Jurkat, Clone E6-1 (cell line): ENCODE data around the gene ALB.

Source experiments
- DNase-seq: peaks from one replicate; pipeline ENCODE4 v3.0.0-alpha.2; 2011; ENCODE audit warnings: low read depth, low spot score
- H3K4me3 ChIP-seq: 2 replicates; pipeline ENCODE4 v1.5.1; 2011; ENCODE audit warnings: mild to moderate bottlenecking, low read length, control low read depth, moderate library complexity

Gene ALB

DNA sequence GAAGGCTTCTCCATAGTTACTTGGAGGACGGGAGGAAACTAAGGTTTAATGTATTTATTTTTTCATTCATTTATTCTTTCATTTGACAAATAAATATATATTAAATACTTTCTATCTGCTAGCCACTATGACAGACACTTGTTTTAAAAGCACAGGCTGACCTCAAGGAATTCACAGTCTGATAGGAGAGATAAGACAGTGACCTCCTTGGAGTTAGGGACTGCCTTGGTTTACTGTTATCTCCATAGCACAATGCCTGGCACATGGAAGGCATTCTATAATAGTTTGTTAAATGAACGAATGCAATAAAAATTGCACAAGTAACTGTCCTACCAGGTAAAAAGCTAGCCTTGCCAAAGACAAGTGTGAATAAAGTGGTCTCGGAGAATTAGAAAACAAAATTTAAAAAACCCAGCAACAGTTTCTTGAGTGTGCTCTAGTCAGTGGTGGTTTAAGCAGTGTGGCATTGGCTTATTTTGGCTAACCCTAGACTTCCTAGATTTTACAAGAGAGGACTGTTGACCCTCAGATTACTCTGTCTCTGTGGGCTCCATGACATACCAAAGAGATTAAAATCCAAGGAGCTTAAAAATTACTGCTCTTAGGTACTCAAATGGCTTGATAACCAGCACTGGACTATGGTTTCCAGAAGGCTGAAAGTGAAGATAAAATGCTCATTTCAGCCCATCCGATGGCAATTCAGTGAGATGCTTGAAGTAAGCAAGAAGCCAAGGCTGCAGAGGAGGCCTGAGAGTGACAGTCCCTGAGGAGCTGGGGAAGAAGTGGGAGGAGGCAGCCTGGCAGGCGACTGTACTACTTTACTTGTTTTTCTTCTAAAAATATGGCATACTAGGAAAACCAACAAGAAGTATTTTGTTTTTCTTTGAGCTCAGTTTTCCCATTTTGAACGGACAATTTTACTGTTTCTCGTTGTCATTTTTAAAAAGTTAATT lies 41.6 kb downstream of the ALB start:
- H3K4me3 ChIP-seq = no peak overlapping the region
- no peak for DNase-seq

DNA sequence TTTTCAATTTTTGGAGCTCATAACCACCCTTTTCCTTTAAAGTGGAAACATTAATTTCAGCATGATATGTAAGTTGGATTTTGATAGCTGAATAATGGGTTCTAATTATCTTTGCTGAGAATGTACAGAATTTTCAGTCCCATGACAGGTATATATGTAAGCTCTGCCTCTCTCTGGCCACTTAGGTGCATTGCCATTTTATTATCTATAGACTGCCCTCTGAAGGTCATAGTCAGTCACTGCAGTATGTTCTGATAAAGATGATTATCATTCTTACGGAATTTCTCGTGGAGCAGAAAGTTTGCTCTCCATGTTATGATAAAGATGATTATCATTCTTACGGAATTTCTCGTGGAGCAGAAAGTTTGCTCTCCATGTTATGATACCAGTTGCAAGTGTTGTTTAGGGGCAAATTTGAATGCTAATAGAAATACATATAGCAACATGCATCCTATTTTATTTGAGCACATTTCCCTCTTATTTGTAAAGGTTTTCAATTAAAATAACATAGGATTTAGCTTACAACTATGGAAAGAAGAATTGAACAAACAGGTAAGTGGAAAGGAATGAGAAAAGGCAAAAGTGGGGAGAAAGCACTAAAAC lies 42.4 kb downstream of the ALB start:
- H3K4me3 ChIP-seq = no peak overlapping the region
- DNase-seq = peak; percentile 47

DNA sequence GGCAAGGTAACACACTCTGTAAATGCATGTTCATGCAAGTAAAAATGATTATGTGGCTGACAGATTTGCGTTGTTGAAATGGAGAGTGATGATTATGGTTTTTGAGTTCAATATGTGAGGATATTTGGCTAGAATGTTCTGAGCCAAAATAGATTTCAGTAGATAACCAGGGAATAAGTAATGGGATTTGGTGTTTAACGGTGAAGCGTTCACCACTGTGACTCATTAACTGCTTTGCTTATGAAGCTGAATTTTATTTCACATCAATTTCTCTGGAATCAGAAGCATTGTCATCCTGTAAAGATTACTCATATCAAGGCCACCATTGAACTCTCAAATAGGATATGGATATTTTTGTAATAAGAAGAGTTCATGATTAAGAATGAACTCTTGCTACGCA lies 43.6 kb downstream of the ALB start:
- no peak overlapping the region for H3K4me3 ChIP-seq
- DNase-seq = no peak

DNA sequence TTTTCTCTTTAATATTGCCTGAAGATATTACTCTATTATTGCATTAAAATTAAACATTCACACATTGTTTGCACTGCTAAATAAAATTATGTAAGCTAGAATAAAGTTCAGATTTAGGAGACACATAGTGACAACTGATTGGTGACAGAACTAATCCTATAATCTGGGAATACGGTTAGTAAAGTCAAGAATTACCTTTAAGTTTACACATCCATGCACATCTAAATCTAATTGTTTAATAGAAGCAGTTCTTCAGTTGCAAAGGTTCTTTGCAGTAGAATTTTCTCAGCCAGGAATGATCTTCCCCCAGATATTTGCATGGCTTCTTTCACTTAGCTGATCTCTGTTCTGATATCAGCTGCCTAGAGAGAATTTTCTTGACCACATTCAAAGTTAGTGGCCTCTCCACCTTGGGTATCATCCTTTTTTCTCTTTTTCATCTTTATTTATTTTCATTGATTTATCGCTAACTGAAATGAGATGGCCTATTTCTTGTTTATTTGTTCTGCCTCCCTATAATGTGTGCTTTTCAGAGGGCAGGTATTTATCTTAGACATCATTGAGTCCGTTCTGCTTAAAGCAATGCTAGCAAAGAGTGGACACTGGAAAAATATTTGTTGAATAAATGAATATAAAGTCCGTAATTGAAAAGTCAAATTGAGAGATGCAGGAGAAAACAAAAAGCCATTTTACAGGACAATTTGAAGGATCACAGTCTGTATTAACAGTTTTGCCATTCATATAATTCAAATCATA lies 44.5 kb downstream of the ALB start:
- H3K4me3 ChIP-seq = no peak overlapping the region
- no peak for DNase-seq

DNA sequence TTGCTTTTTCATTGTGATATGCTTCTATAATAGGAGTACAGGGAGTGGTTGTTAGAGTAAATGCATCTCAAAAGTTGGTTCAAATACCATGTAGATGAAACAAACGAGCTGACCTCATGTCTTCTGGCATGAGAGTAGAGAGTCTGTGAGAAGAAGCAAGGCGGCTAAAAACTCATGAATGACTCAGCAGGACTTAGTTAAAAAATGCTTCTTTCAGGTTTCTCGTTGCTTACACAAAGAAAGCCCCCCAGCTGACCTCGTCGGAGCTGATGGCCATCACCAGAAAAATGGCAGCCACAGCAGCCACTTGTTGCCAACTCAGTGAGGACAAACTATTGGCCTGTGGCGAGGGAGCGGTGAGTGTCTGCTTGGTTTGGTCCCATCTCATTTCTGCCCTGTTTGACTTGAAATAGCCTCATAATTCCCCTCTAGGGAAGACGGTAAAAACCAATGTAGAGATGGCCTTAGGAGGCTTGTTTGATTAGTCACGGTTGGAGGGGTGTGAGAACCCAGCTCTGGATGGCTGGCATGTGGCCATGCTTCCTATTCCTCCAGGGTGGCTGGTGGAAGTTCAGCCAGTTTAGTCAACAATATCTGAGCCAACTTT lies 46.4 kb downstream of the ALB start:
- no peak for DNase-seq
- no peak overlapping the region for H3K4me3 ChIP-seq

DNA sequence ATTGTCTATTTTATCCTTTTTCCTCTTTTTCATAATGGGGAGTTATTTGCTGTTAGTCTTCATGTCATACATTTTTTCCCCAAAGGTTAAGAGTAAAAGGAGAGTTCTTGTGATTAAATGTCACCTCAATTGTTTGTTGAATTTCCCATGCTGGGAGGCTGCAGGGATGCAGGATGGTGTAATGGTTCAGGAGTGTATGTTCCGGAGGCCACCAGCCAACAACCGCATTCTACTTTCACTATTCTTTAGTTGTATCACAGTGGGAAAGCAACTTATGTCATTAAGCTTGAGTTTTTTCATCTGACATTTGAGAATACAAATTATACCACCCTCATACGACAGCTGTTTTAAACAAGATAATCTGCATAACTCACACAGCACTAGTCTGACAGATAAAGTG lies 47.3 kb downstream of the ALB start:
- no peak overlapping the region for H3K4me3 ChIP-seq
- DNase-seq = no peak

DNA sequence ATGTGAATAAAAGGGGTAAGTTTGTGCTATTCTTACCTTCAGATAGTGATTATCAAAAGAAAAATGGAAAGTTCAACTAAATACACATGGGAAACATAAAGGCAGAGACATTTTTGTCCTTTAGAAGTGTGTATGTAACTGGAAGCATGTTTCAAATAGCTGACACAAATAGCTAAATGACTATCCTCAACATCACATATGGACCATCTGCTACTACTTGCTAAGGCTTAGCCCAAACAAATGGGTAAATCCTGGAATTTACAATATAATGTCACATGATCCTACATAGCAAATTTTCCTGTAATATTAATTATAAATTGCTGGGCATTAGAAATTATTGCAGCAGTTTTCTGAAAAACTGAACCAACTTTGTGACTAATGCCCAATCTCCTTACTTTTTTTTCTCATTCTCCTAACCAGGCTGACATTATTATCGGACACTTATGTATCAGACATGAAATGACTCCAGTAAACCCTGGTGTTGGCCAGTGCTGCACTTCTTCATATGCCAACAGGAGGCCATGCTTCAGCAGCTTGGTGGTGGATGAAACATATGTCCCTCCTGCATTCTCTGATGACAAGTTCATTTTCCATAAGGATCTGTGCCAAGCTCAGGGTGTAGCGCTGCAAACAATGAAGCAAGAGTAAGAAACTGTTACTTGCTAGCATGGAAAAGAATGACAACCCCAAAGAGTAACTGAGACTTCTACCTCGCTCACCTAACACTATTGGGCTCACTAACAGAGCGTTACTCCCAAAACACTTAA lies 48.1 kb downstream of the ALB start:
- no peak overlapping the region for H3K4me3 ChIP-seq
- DNase-seq = no peak

DNA sequence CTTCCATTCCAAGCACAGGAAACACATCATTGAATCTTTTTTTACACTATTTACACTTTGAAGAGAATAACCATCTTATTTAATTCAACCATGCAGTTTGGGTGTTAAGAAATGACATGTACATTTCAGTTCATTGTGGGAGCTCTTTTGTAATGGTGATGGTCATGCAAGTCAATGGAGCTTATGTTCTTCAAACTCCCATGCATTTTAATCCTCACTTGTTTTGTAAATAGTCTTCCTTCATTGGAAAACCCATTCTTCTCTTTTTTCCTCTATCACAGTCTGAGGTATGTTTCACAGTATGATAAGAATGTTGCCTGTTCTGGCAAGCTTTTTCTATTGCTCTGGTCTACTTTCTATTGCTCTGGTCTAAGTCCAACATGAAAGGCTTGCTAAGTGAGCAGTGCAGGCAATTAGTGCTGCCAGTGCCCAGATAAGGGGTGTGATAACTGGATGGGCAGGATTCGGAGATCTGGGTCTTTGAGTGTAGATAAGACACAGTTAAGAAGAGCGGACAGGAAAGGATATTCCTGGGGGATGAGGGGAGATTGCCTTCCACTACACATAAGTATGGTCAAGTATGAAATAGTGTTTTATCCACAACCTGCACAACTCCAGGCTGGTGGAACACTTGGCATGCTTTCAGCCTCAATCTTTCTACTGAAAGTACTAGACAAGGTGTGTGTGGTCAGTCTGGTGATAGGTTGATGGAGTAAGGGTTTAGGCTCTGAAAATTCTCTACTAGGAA lies 49.0 kb downstream of the ALB start:
- no peak overlapping the region for H3K4me3 ChIP-seq
- DNase-seq = no peak

DNA sequence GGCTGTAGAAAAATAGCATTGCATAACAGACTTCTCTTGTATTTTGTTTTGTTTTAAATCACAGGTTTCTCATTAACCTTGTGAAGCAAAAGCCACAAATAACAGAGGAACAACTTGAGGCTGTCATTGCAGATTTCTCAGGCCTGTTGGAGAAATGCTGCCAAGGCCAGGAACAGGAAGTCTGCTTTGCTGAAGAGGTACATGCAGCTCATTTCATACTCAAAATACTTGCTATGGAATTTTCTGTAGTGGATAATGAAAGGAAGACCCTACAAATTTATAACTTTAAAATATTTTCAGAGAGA lies 49.6 kb downstream of the ALB start:
- no peak overlapping the region for H3K4me3 ChIP-seq
- DNase-seq = no peak

DNA sequence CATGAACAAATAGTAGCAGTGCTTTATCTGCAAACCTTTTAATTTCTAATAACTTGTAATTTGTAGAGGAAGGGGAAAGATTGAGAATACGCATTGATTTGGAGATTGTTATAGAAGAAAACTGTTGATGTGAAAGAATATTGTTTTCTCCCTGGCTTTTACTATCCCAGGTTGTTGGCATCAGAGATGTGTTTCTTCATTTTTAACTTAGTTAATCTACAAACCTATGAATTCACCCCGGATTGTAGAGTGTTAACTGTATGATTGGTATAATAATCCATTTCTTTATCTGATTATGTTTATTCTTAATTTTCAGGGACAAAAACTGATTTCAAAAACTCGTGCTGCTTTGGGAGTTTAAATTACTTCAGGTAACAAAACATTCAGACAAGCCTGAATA lies 50.8 kb downstream of the ALB start:
- DNase-seq = no peak

DNA sequence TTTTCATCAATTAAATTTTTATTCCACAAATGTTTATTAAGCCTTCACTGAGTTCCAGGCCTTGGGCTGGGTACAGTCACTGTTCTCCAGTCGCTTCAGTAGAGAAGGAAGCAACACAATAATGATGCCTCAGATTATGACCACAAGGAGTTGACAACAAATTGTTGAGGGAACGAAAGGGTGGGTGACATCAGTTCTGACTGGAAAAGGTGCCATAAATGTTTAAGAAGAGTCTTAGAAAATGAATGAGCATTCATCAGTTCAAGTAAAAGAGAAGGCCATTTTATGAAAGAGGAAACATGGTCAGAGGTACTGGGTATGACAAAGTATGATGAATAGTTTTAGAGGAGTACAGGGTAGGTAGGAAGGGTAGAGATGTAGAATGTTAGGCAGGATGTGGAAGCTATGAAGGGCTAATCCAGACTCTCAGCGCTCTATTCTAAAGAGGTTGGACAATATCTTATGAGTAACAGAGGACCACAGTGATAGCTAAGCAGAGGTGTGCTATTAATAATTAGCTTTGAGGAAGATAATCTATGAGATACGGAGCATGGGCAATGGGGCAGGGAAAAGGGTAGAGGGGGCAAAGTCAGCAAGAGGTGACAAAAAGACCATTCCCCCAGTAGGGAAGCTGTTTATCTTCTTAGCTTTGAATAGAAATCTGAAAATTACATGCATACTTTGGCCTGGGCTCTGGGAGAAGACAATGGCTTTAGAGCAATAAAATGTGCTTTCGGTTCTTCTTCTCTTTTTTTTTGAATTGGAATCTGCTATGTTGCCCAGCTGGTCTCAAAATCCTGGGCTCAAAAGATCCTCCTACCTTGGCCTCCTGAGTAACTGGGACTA lies 52.3 kb downstream of the ALB start:
- no peak overlapping the region for H3K4me3 ChIP-seq
- DNase-seq = no peak

More for the DNA sequence above, 50.8 kb downstream of the ALB start:
- H3K4me3 ChIP-seq = no peak overlapping the region

DNA sequence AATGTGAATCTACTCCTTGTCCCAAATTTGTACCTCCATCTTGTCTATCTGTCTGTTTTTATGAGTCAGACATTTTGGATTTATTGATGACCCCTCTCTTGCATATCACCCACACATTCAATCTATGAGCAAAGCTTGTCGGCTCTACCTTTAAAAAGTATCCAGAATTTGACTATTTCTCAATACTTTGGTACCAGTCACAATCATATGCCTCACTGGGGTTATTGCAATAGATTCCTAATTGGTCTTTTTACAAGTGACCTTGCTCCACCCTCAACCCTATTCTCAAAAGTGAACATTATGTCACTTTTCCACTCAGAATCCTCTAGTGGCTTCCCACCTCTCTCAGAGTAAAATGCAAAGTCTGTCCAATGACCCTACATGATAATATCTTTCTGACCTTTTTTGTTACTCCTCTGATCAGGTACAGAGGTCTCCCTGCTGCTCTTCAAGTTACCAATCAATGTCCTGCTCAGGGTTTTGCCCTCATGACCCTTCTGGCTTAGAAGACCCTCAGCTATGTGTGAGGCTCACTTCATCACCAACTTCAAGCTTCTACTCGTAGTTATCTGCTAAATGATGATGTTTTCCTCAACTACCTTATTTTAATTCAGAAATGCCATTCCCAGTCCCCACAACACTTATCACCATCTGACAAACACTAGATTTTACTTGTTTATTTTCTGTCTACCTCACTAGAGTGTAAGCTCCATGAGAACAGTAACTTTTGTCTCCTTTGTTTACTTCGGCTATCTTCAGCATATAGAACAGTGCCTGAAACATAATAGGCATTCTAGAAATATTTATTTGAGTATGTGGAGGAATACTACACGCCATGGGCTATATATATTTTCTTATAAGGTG lies 54.3 kb downstream of the ALB start:
- no peak overlapping the region for H3K4me3 ChIP-seq
- DNase-seq = no peak

DNA sequence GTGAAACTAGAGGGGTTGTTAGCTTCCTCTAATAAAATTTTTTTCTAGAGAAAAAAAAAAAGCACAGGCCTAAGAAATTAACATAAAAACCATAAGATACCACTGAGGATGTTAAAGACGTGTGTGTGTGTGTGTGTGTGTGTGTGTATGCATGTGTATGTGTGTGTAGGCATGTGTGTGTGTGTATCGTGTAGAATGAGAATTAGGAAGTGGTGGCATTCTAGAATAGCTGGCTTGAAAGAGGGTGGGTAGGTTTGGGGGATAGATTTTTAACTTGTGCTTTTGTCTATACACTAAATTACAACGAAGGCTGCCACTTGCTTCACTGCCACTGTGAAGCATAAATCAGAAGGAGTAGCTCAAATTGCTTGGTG lies 54.9 kb downstream of the ALB start:
- H3K4me3 ChIP-seq = no peak overlapping the region
- no peak for DNase-seq

DNA sequence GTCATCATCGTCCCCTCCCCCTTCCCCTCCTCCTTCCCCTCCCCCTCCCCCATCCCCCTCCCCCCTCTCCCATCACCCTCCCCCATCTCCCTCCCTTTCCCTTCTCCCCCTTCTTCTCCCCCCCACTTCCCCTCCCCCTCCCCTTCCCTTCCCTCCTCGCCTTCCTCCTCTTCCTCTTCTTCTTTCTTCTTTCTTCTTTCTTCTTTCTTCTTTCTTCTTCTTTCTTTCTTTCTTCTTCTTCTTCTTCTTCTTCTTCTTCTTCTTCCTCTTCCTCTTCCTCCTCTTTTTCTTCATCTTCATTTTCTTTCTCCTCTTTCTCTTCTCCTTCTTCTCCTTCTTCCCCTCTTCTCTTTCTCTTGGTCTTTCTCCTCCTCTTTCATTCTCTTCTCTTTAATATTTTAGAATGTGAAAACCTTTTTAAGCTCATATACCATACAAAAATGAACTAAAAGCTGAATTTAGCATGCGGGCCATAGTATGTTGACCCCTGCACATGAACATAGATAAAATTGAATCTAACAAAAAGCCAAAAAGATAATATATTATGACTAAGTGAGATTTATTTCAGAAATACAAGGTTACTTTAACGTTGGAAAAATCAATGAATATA lies 56.9 kb downstream of the ALB start:
- DNase-seq = no peak
- H3K4me3 ChIP-seq = no peak overlapping the region

DNA sequence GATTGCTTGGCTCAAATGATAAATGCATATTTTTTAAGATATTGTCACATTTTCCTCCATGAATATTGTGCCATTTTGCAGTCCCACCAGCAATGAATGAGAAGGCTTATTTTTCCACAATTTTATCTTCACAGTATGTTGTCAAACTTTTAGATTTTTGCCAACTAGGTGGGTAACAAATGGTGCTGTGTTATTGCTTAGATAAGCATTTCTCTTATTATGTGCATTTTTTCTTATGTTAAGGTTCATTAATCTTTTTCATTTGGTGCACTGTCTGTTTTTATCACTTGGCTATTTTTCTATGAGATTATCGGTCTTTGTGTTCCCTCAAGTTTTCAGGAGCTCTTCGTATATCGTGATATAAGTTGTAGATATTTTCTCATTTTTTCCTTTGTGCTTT lies 64.1 kb downstream of the ALB start:
- no peak overlapping the region for H3K4me3 ChIP-seq
- no peak for DNase-seq

DNA sequence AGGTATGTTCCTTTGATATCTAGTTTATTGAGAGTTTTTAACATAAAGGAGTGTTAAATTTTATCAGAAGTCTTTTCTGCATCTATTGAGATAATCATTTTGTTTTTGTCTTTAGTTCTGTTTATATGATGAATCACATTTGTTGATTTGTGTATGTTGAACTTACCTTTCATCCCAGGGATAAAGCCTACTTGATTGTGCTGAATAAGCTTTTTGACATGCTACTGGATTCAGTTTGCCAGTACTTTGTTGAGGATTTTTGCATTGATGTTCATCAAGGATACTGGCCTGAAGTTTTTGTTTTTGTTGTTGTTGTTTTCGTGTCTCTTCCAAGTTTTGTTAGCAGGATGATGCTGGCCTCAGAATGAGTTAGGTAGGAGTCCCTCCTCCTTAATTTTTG lies 66.6 kb downstream of the ALB start:
- H3K4me3 ChIP-seq = no peak overlapping the region
- no peak for DNase-seq
